Retinal pigment epithelial cell (primary cell): ENCODE measurements around the gene ZNF215.

Experiments
- DNase-seq: peaks from one replicate; pipeline ENCODE4 v3.0.0-alpha.2; 2010; ENCODE audit warnings: low read depth
- H3K4me3 ChIP-seq: 2 replicates; pipeline ENCODE4 v1.5.1; 2011; ENCODE audit warnings: mild to moderate bottlenecking, low read length, control low read depth, moderate library complexity
- TF ChIP-seq, protein P1 (sequence below): conservative IDR thresholded peaks from 2 replicates; pipeline ENCODE4 v1.5.1; 2011; ENCODE audit warnings: low read depth, low read length, control low read depth, inconsistent platforms

ZNF215 gene

DNA sequence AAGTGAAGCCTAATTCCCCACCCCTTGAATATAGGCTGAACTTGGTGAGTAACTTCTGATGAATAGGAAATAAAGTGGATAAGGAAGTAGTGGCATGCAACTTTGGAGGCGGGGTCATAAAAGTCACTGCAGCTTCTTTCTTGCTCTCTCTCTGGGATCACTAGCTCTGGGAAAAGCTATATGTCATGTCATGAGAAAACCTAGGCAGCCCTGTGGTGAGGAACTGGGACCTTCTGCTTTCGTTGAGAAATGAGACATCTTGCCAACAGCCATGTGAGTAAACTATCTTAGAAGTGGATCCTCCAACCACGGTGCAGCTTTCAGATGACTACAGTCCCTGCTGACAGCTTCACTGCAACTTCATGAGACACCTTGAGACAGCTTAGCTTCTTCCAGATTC, 78.3 kb downstream of the ZNF215 start:
- no peak overlapping the region for H3K4me3 ChIP-seq
- TF ChIP-seq, protein P1, sequence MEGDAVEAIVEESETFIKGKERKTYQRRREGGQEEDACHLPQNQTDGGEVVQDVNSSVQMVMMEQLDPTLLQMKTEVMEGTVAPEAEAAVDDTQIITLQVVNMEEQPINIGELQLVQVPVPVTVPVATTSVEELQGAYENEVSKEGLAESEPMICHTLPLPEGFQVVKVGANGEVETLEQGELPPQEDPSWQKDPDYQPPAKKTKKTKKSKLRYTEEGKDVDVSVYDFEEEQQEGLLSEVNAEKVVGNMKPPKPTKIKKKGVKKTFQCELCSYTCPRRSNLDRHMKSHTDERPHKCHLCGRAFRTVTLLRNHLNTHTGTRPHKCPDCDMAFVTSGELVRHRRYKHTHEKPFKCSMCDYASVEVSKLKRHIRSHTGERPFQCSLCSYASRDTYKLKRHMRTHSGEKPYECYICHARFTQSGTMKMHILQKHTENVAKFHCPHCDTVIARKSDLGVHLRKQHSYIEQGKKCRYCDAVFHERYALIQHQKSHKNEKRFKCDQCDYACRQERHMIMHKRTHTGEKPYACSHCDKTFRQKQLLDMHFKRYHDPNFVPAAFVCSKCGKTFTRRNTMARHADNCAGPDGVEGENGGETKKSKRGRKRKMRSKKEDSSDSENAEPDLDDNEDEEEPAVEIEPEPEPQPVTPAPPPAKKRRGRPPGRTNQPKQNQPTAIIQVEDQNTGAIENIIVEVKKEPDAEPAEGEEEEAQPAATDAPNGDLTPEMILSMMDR, result no peak
- DNase-seq, result no peak
